SK-N-SH treated with all-trans-retinoic acid at 6 μM for 48 hours (cell line): Measurements from ENCODE around the gene TRIM68.

Source experiments
- ATAC-seq: fragments of 200-7000 bp; cut with Tn5 transposase; 3 replicates; pipeline ENCODE4 v1.9.1; 2020; ENCODE audit warnings: mild to moderate bottlenecking, moderate library complexity
- ARNTL ChIP-seq: fragments of 450-650 bp; formaldehyde crosslinking; IDR thresholded peaks from 2 replicates; pipeline ENCODE4 v1.5.0; 2020; ENCODE audit warnings: low read depth, mild to moderate bottlenecking, moderate library complexity, borderline replicate concordance
- BACH2 ChIP-seq: fragments of 250-450 bp; sonication (Bioruptor Pico); IDR thresholded peaks from 2 replicates; pipeline ENCODE4 v1.9.0; 2021; ENCODE audit warnings: mild to moderate bottlenecking, borderline replicate concordance
- CREB5 ChIP-seq: fragments of 250-450 bp; sonication (Bioruptor Pico); IDR thresholded peaks from 2 replicates; pipeline ENCODE4 v1.5.1; 2020; ENCODE audit warnings: low read depth, mild to moderate bottlenecking, moderate library complexity
- CSDC2 ChIP-seq: fragments of 250-450 bp; sonication (Bioruptor Pico); IDR thresholded peaks from 2 replicates; pipeline ENCODE4 v1.5.0; 2020; ENCODE audit warnings: mild to moderate bottlenecking, moderate library complexity
- CSRNP3 ChIP-seq: fragments of 250-450 bp; sonication (Bioruptor Pico); IDR thresholded peaks from 2 replicates; pipeline ENCODE4 v1.5.1; 2021; ENCODE audit warnings: mild to moderate bottlenecking, moderate library complexity
- ESRRG ChIP-seq: fragments of 250-450 bp; sonication (Bioruptor Pico); IDR thresholded peaks from 2 replicates; pipeline ENCODE4 v1.6.1; 2021; ENCODE audit warnings: mild to moderate bottlenecking
- GLIS3 ChIP-seq: fragments of 250-450 bp; sonication (Bioruptor Pico); IDR thresholded peaks from 2 replicates; pipeline ENCODE4 v1.5.0; 2020; ENCODE audit warnings: mild to moderate bottlenecking, moderate library complexity
- ISL1 ChIP-seq: fragments of 250-450 bp; sonication (Bioruptor Pico); IDR thresholded peaks from 2 replicates; pipeline ENCODE4 v2.1.2; 2022; ENCODE audit warnings: mild to moderate bottlenecking, moderate library complexity
- OSR1 ChIP-seq: fragments of 250-450 bp; sonication (Bioruptor Pico); IDR thresholded peaks from 2 replicates; pipeline ENCODE4 v1.8.0; 2022; ENCODE audit warnings: moderate library complexity, mild to moderate bottlenecking, inconsistent platforms
- PATZ1 ChIP-seq: fragments of 250-450 bp; sonication (Bioruptor Pico); IDR thresholded peaks from 2 replicates; pipeline ENCODE4 v1.8.0; 2020; ENCODE audit warnings: mild to moderate bottlenecking, moderate library complexity, borderline replicate concordance
- POU6F1 ChIP-seq: fragments of 250-450 bp; sonication (Bioruptor Pico); IDR thresholded peaks from 2 replicates; pipeline ENCODE4 v1.8.0; 2021; ENCODE audit warnings: low read depth, mild to moderate bottlenecking, moderate library complexity, borderline replicate concordance
- PPARA ChIP-seq: fragments of 250-450 bp; sonication (Bioruptor Pico); IDR thresholded peaks from 2 replicates; pipeline ENCODE4 v1.5.0; 2020; ENCODE audit warnings: mild to moderate bottlenecking, borderline replicate concordance
- RARB ChIP-seq: fragments of 250-450 bp; sonication (Bioruptor Pico); IDR thresholded peaks from 2 replicates; pipeline ENCODE4 v1.8.0; 2021; ENCODE audit warnings: mild to moderate bottlenecking, moderate library complexity
- SNAI2 ChIP-seq: fragments of 250-450 bp; sonication (Bioruptor Pico); IDR thresholded peaks from 2 replicates; pipeline ENCODE4 v1.5.0; 2020; ENCODE audit warnings: mild to moderate bottlenecking, moderate library complexity
- TCF4 ChIP-seq: fragments of 250-450 bp; sonication (Bioruptor Pico); IDR thresholded peaks from 2 replicates; pipeline ENCODE4 v1.8.0; 2021; ENCODE audit warnings: mild to moderate bottlenecking, moderate library complexity, borderline replicate concordance
- TOX ChIP-seq: fragments of 250-450 bp; sonication (Bioruptor Pico); IDR thresholded peaks from 2 replicates; pipeline ENCODE4 v1.8.0; 2021; ENCODE audit warnings: mild to moderate bottlenecking, moderate library complexity, borderline replicate concordance
- ZC3H10 ChIP-seq: fragments of 250-450 bp; sonication (Bioruptor Pico); IDR thresholded peaks from 2 replicates; pipeline ENCODE4 v1.5.1; 2021; ENCODE audit warnings: mild to moderate bottlenecking, moderate library complexity
- ZFP3 ChIP-seq: fragments of 250-450 bp; sonication (Bioruptor Pico); IDR thresholded peaks from 2 replicates; pipeline ENCODE4 v1.5.0; 2020; ENCODE audit warnings: mild to moderate bottlenecking, moderate library complexity
- ZFP30 ChIP-seq: fragments of 450-650 bp; formaldehyde crosslinking; IDR thresholded peaks from 2 replicates; pipeline ENCODE4 v1.5.0; 2022; ENCODE audit warnings: mild to moderate bottlenecking, moderate library complexity
- ZNF565 ChIP-seq: fragments of 450-650 bp; formaldehyde crosslinking; conservative IDR thresholded peaks from 2 replicates; pipeline ENCODE4 v1.5.0; 2020; ENCODE audit warnings: low read depth, mild to moderate bottlenecking, moderate library complexity
- ZNF70 ChIP-seq: fragments of 450-650 bp; formaldehyde crosslinking; IDR thresholded peaks from 2 replicates; pipeline ENCODE4 v1.5.0; 2020; ENCODE audit warnings: mild to moderate bottlenecking, moderate library complexity
- ZNF8 ChIP-seq: fragments of 450-650 bp; formaldehyde crosslinking; IDR thresholded peaks from 2 replicates; pipeline ENCODE4 v1.5.0; 2020; ENCODE audit warnings: mild to moderate bottlenecking, moderate library complexity

TRIM68 gene

GRCh38 chr11:4641501-4641900 lies 33.5 kb upstream of the TRIM68 start:
- TF ChIP-seq CREB5 (CRISPR knock-in tag) = no peak
- no peak for TF ChIP-seq PPARA (CRISPR knock-in tag)
- TF ChIP-seq ZFP30 (CRISPR knock-in tag) = no peak
- no peak for TF ChIP-seq ESRRG
- no peak for TF ChIP-seq ISL1 (CRISPR knock-in tag)
- TF ChIP-seq ZNF565 (CRISPR knock-in tag) = no peak
- no peak for TF ChIP-seq SNAI2 (CRISPR knock-in tag)
- no peak for TF ChIP-seq BACH2
- TF ChIP-seq TOX (CRISPR knock-in tag) = no peak
- TF ChIP-seq ZNF70 = no peak
- no peak for TF ChIP-seq CSRNP3 (CRISPR knock-in tag)
- no peak for TF ChIP-seq ZNF8
- no peak for TF ChIP-seq PATZ1 (CRISPR knock-in tag)
- no peak for TF ChIP-seq GLIS3 (CRISPR knock-in tag)
- no peak for TF ChIP-seq ZFP3 (CRISPR knock-in tag)
- no peak for ATAC-seq

GRCh38 chr11:4639931-4640330 lies 31.9 kb upstream of the TRIM68 start:
- no peak for ATAC-seq
- TF ChIP-seq SNAI2 (CRISPR knock-in tag) (no peak), ZNF565 (CRISPR knock-in tag) (no peak), TOX (CRISPR knock-in tag) (no peak), ZNF8 (no peak), CSRNP3 (CRISPR knock-in tag) (no peak), ZFP30 (CRISPR knock-in tag) (no peak), CREB5 (CRISPR knock-in tag) (no peak), CSDC2 (CRISPR knock-in tag) (no peak), RARB (CRISPR knock-in tag) (no peak), ARNTL (CRISPR knock-in tag) (no peak), PPARA (CRISPR knock-in tag) (no peak), ISL1 (CRISPR knock-in tag) (no peak), ZC3H10 (CRISPR knock-in tag) (no peak), ZNF70 (no peak), TCF4 (no peak), GLIS3 (CRISPR knock-in tag) (no peak), ESRRG (no peak), OSR1 (CRISPR knock-in tag) (no peak), ZFP3 (CRISPR knock-in tag) (no peak), BACH2 (no peak)

- ATAC-seq = peak; percentile 15
- no peak for TF ChIP-seq PPARA (CRISPR knock-in tag)
- TF ChIP-seq SNAI2 (CRISPR knock-in tag) = no peak
- TF ChIP-seq POU6F1 (CRISPR knock-in tag) = no peak
- TF ChIP-seq ISL1 (CRISPR knock-in tag) = no peak
- no peak for TF ChIP-seq ZNF8
- no peak for TF ChIP-seq CSRNP3 (CRISPR knock-in tag)
- TF ChIP-seq ZC3H10 (CRISPR knock-in tag) = no peak
- TF ChIP-seq GLIS3 (CRISPR knock-in tag) = no peak
- no peak for TF ChIP-seq CSDC2 (CRISPR knock-in tag)
- no peak for TF ChIP-seq ZFP3 (CRISPR knock-in tag)
- TF ChIP-seq ESRRG = no peak
- no peak for TF ChIP-seq TOX (CRISPR knock-in tag)
- TF ChIP-seq ZFP30 (CRISPR knock-in tag) = no peak
- no peak for TF ChIP-seq ARNTL (CRISPR knock-in tag)
Observed at GRCh38 chr11:4637662-4638047, 29.6 kb upstream of the TRIM68 start.
